HepG2 (cell line): ENCODE results near the gene MARF1. TPM values are rescaled to one million over a fixed set of nuclear protein-coding genes. Genes with fewer than 3 reads are reported as not detected.

Experiments
- MTF2 ChIP-seq: sonication (generic); formaldehyde crosslinking; IDR thresholded peaks from 2 replicates; pipeline ENCODE4 v1.5.0; 2020; ENCODE audit warnings: missing genetic modification reagents, borderline replicate concordance
- MYNN ChIP-seq: sonication (generic); formaldehyde crosslinking; IDR thresholded peaks from 2 replicates; pipeline ENCODE4 v1.4.0; 2020; ENCODE audit warnings: mild to moderate bottlenecking, low read depth, missing genetic modification reagents
- NFAT5 ChIP-seq: sonication (generic); formaldehyde crosslinking; IDR thresholded peaks from 2 replicates; pipeline ENCODE4 v1.4.0; 2020; ENCODE audit warnings: missing genetic modification reagents
- NFE2L2 ChIP-seq: fragments of 150-350 bp; IDR thresholded peaks from 2 replicates; pipeline ENCODE4 v1.6.1; 2014; ENCODE audit warnings: low read length
- PHB2 ChIP-seq: fragments of 450-650 bp; IDR thresholded peaks from 2 replicates; pipeline ENCODE4 v1.6.1; 2018; ENCODE audit not compliant: partially characterized antibody
- PLRG1 ChIP-seq: fragments of 450-650 bp; conservative IDR thresholded peaks from 2 replicates; pipeline ENCODE4 v1.6.1; 2016
- SP1 ChIP-seq, 2 experiments: fragments of 450-650 bp in 1 of 2; sonication (generic) in 1 of 2; formaldehyde crosslinking in 1 of 2; IDR thresholded peaks; 2 replicates each; pipeline versions ENCODE4 v1.4.0 to v1.6.1; 2016 to 2020; ENCODE audit warnings: missing genetic modification reagents in 1 of 2
- TEAD3 ChIP-seq: optimal IDR thresholded peaks from 2 replicates; pipeline ENCODE3; 2016; ENCODE audit warnings: borderline replicate concordance
- ZFAT ChIP-seq: sonication (generic); formaldehyde crosslinking; conservative IDR thresholded peaks from 2 replicates; pipeline ENCODE4 v1.8.1; 2023; ENCODE audit warnings: missing genetic modification reagents, inconsistent platforms
- ZNF337 ChIP-seq: sonication (generic); formaldehyde crosslinking; IDR thresholded peaks from 2 replicates; pipeline ENCODE4 v1.5.1; 2020; ENCODE audit warnings: missing genetic modification reagents, low read depth, mild to moderate bottlenecking, borderline replicate concordance
- ZNF354B ChIP-seq: sonication (generic); formaldehyde crosslinking; IDR thresholded peaks from 2 replicates; pipeline ENCODE4 v1.8.0; 2022; ENCODE audit warnings: mild to moderate bottlenecking, missing genetic modification reagents
- ZNF484 ChIP-seq: sonication (generic); formaldehyde crosslinking; IDR thresholded peaks from 2 replicates; pipeline ENCODE4 v1.5.1; 2020; ENCODE audit warnings: mild to moderate bottlenecking, low read depth, missing genetic modification reagents, borderline replicate concordance
- ZNF629 ChIP-seq: sonication (generic); formaldehyde crosslinking; conservative IDR thresholded peaks from 2 replicates; pipeline ENCODE4 v1.5.0; 2020; ENCODE audit warnings: missing genetic modification reagents
- ZNF703 ChIP-seq: sonication (generic); formaldehyde crosslinking; IDR thresholded peaks from 2 replicates; pipeline ENCODE4 v1.5.1; 2020; ENCODE audit warnings: missing genetic modification reagents, mild to moderate bottlenecking, moderate library complexity, borderline replicate concordance
- ZNF713 ChIP-seq: sonication (generic); formaldehyde crosslinking; IDR thresholded peaks from 2 replicates; pipeline ENCODE4 v1.4.0; 2020; ENCODE audit warnings: mild to moderate bottlenecking, missing genetic modification reagents
- ZNF768 ChIP-seq: sonication (generic); formaldehyde crosslinking; IDR thresholded peaks from 2 replicates; pipeline ENCODE4 v1.4.0; 2020; ENCODE audit warnings: missing genetic modification reagents
- ZNF781 ChIP-seq: sonication (generic); formaldehyde crosslinking; IDR thresholded peaks from 2 replicates; pipeline ENCODE4 v1.5.1; 2020; ENCODE audit warnings: borderline replicate concordance, mild to moderate bottlenecking, missing genetic modification reagents; ENCODE audit errors: not compliant biosample characterization
- polyA plus RNA-seq, 8 experiments: library from polyadenylated mRNA; depleted of rRNA in 3 of 8; stranded (reverse) in 7 of 8; unstranded in 1 of 8; fragments of >200 nt; fragmentation: Illumina TruSeq in 4 of 8; extraction: Trizol in 4 of 8; gene quantifications; 2 replicates each; pipeline versions ENCODE4 v1.2.1 to v1.2.3, GENCODE V29; 2011 to 2016; ENCODE audit warnings: low read depth in 4 of 8, missing spikeins in 1 of 8, mixed read lengths in 1 of 8; ENCODE audit not compliant: insufficient read depth in 1 of 8
- total RNA-seq, 5 experiments: library from RNA; depleted of rRNA; stranded (reverse); fragments of >200 nt; fragmentation: Illumina TruSeq; extraction: Trizol; gene quantifications; 2 replicates each; pipeline ENCODE4 v1.2.3, GENCODE V29; 2016; ENCODE audit warnings: low read depth in 1 of 5
- TF ChIP-seq, protein P1 (sequence below): sonication (generic); formaldehyde crosslinking; IDR thresholded peaks from 2 replicates; pipeline ENCODE4 v1.8.0; 2022; ENCODE audit warnings: missing genetic modification reagents, mild to moderate bottlenecking, borderline replicate concordance
- TF ChIP-seq, protein P2 (sequence below): sonication (generic); formaldehyde crosslinking; IDR thresholded peaks from 2 replicates; pipeline ENCODE4 v1.5.0; 2020; ENCODE audit warnings: missing genetic modification reagents, mild to moderate bottlenecking, borderline replicate concordance
- TF ChIP-seq, protein P3 (sequence below): sonication (generic); formaldehyde crosslinking; IDR thresholded peaks from 2 replicates; pipeline ENCODE4 v1.9.0; 2021; ENCODE audit warnings: missing genetic modification reagents, borderline replicate concordance
- TF ChIP-seq, protein P4 (sequence below): sonication (generic); formaldehyde crosslinking; IDR thresholded peaks from 2 replicates; pipeline ENCODE4 v1.5.1; 2020; ENCODE audit warnings: mild to moderate bottlenecking, missing genetic modification reagents, borderline replicate concordance

The MARF1 gene
- total and polyA plus RNA-seq, 2 of the 13 experiments (the other 11 are each of a cell fraction or from before 2014, with no cell fraction given): 8.7 to 20.7 TPM

- no peak for TF ChIP-seq PHB2
- TF ChIP-seq, protein P1, sequence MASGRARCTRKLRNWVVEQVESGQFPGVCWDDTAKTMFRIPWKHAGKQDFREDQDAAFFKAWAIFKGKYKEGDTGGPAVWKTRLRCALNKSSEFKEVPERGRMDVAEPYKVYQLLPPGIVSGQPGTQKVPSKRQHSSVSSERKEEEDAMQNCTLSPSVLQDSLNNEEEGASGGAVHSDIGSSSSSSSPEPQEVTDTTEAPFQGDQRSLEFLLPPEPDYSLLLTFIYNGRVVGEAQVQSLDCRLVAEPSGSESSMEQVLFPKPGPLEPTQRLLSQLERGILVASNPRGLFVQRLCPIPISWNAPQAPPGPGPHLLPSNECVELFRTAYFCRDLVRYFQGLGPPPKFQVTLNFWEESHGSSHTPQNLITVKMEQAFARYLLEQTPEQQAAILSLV (CRISPR knock-in tag): no peak
- TF ChIP-seq MTF2: no peak
- TF ChIP-seq PLRG1: no peak
- no peak for TF ChIP-seq ZNF337
- TF ChIP-seq, protein P2, sequence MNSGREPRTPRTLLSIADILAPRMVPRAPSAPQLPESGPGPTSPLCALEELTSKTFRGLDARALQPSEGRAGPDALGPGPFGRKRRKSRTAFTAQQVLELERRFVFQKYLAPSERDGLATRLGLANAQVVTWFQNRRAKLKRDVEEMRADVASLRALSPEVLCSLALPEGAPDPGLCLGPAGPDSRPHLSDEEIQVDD: no peak
- no peak for TF ChIP-seq ZFAT (CRISPR knock-in tag)
- peak; percentile 98 for TF ChIP-seq ZNF629 (CRISPR knock-in tag)
- no peak for TF ChIP-seq NFE2L2
- no peak for TF ChIP-seq NFAT5 (CRISPR knock-in tag)
- TF ChIP-seq, protein P3, sequence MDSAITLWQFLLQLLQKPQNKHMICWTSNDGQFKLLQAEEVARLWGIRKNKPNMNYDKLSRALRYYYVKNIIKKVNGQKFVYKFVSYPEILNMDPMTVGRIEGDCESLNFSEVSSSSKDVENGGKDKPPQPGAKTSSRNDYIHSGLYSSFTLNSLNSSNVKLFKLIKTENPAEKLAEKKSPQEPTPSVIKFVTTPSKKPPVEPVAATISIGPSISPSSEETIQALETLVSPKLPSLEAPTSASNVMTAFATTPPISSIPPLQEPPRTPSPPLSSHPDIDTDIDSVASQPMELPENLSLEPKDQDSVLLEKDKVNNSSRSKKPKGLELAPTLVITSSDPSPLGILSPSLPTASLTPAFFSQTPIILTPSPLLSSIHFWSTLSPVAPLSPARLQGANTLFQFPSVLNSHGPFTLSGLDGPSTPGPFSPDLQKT (CRISPR knock-in tag): no peak
- TF ChIP-seq ZNF354B (CRISPR knock-in tag): no peak
- no peak for TF ChIP-seq ZNF484 (CRISPR knock-in tag)
- TF ChIP-seq TEAD3 (CRISPR knock-in tag): peak; percentile 47
- no peak for TF ChIP-seq ZNF768 (CRISPR knock-in tag)
- TF ChIP-seq ZNF713: no peak
- TF ChIP-seq ZNF703 (CRISPR knock-in tag): no peak
- TF ChIP-seq, protein P4, sequence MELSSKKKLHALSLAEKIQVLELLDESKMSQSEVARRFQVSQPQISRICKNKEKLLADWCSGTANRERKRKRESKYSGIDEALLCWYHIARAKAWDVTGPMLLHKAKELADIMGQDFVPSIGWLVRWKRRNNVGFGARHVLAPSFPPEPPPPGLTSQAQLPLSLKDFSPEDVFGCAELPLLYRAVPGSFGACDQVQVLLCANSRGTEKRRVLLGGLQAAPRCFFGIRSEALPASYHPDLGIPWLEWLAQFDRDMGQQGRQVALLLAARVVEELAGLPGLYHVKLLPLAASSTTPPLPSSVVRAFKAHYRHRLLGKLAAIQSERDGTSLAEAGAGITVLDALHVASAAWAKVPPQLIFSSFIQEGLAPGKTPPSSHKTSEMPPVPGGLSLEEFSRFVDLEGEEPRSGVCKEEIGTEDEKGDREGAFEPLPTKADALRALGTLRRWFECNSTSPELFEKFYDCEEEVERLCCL (CRISPR knock-in tag): no peak
- no peak for TF ChIP-seq MYNN (CRISPR knock-in tag)
- TF ChIP-seq ZNF781 (CRISPR knock-in tag): peak; percentile 56
- TF ChIP-seq SP1 (IDR thresholded peaks at IDR 0.05): no peak
- peak; percentile 7; the same call in 1 of the 2 replicates for TF ChIP-seq SP1 (CRISPR knock-in tag; IDR thresholded peaks at IDR 0.05)
Observed at GRCh38 chr16:15610369-15610871, 32.5 kb downstream of the MARF1 start (continued).
